ENCODE results near the gene TAS2R60.
"Not testable (repeated sequence)": the region's sequence is repeated elsewhere in the genome, so short reads cannot be mapped to it uniquely, and the experiment has no call there.

TAS2R60 gene

GRCh38 chr7:143479055-143479766 lies 36.0 kb downstream of the TAS2R60 start:
- no peak for DNase-seq

- no peak for DNase-seq
These were observed 37.2 kb downstream of the TAS2R60 start for GRCh38 chr7:143480501-143480900.

GRCh38 chr7:143484119-143484518 lies 40.9 kb downstream of the TAS2R60 start:
- DNase-seq = no peak

- DNase-seq = no peak
These were observed 41.8 kb downstream of the TAS2R60 start for GRCh38 chr7:143485094-143485493.

GRCh38 chr7:143485500-143485899 lies 42.2 kb downstream of the TAS2R60 start:
- no peak for DNase-seq

- DNase-seq = not testable (repeated sequence)
These were observed 43.0 kb downstream of the TAS2R60 start for GRCh38 chr7:143486266-143486665.

GRCh38 chr7:143487061-143487460 lies 43.8 kb downstream of the TAS2R60 start:
- no peak for DNase-seq

- no peak for DNase-seq
These were observed 44.3 kb downstream of the TAS2R60 start for GRCh38 chr7:143487566-143487965.

GRCh38 chr7:143490717-143491306 lies 47.6 kb downstream of the TAS2R60 start:
- no peak for DNase-seq

GRCh38 chr7:143492043-143492471 lies 48.8 kb downstream of the TAS2R60 start:
- no peak for DNase-seq

- no peak for DNase-seq
These were observed 49.8 kb downstream of the TAS2R60 start for GRCh38 chr7:143492799-143493739.

GRCh38 chr7:143493751-143494150 lies 50.5 kb downstream of the TAS2R60 start:
- no peak for DNase-seq

Measured in activated CD4-positive, CD25-positive, alpha-beta regulatory T cell treated with anti-CD3 and anti-CD28 coated beads, Interleukin-2, amount 50 U/mL, for 72 hours (primary cell).